Activated gamma-delta T cell treated with Interleukin-2 at 50 U/mL for 16 hours (primary cell): Measurements from ENCODE around the gene CTSH.

ENCODE experiments used
- DNase-seq: peaks from one replicate; pipeline ENCODE4 v3.0.0-alpha.2; 2020

Gene CTSH, protein sequence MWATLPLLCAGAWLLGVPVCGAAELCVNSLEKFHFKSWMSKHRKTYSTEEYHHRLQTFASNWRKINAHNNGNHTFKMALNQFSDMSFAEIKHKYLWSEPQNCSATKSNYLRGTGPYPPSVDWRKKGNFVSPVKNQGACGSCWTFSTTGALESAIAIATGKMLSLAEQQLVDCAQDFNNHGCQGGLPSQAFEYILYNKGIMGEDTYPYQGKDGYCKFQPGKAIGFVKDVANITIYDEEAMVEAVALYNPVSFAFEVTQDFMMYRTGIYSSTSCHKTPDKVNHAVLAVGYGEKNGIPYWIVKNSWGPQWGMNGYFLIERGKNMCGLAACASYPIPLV

DNA sequence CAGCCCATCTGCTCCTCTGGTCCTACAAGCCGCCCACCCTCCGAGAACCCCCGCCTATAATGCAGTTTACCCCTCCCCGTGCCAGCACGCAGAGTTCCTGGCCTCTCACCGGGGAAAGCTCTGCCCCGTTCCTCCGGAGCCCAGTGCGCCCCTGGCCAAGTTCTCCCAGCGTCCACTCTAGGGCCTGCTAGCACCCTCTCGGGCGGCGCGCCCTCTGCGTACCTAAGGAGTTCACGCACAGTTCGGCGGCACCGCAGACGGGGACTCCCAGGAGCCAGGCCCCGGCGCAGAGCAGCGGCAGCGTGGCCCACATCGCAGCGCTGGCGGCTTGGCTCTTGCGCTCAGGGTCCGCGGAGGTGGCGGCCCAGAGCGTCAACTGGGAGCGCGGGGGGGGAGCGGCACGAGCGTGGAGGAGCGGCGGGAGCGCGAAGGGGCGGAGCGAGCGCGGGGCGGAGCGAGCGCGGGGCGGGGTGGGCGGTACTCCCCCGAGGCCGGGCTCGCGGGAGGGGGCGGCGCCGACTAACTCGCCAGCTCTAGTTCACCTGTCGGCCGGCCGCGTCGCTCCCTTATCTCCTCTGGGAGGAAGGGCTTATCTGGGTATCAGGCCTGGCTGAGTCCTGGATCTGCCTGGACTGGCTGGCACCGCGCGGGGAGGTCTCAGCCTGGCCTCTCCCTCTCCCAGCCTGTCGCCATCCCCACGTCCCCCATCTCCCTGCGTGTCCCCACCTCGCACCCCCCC lies at the start of gene CTSH:
CTSH (minus strand) TSS at position 378 of the 739 bp plus-strand sequence; CDS start at position 313, 65 bp downstream.
- DNase-seq, result peak; percentile 54

DNA sequence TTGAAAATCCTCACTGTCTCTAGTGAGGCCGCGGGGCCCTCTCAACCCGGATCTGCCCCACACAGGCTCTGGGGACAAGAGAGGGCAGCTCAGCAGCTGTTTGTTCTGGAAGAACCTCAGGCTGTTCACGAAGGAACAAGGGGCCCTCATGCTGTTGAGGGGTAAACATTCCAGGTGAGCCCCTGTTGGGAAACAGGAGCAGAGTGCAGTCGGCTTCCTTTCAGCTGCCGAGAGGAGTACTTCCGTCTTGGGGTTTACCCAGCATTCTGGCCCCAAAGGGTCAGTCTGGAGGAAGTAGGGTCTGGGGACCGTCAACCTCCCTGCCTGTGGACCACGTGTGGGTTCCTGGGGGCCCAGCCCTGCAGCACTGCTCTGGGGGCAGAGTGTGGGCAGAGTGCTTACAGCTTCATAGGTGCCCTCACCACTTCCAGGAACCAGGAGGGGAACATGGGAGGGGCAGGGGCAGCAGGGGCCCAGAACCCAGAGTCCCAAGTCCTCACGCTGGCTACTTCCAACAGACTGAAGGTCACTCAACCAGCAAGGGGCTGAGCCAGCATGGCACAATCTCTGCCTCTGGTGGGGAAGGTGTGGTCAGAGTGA lies 49.2 kb upstream of the CTSH start:
- DNase-seq, result no peak

DNA sequence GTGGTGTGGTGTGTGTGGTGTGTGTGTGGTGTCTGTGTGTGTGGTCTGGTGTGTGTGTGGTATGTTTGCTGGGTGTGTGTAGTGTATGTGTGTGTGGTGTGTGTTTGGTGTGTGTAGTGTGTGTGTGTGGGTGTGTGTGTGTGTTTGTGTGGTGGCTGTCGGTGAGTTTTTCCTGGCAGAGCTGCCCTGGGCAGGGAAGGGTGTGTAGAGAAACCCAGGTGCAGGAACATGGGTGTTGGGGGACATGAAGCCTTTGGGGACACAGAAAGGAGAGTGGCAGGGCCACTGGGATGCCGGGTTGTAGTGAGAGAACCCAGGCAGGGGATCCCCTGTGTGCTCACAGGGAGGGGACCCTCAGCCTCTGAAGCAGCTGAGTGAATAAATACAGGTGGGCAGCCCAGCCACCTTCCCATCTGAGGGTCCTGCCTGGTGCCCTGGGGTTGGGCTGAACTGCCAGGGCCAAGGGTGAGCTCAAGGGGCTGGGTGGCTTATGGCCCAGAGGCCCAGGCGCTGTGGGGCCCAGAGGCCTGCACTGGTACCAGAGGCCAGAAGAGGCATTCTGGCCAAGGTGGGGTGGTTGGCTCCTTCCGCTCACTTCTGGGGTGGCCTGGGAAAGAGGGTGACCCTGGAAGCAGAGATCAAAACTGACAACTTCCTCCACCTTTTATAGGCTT lies 48.5 kb upstream of the CTSH start:
- no peak for DNase-seq

DNA sequence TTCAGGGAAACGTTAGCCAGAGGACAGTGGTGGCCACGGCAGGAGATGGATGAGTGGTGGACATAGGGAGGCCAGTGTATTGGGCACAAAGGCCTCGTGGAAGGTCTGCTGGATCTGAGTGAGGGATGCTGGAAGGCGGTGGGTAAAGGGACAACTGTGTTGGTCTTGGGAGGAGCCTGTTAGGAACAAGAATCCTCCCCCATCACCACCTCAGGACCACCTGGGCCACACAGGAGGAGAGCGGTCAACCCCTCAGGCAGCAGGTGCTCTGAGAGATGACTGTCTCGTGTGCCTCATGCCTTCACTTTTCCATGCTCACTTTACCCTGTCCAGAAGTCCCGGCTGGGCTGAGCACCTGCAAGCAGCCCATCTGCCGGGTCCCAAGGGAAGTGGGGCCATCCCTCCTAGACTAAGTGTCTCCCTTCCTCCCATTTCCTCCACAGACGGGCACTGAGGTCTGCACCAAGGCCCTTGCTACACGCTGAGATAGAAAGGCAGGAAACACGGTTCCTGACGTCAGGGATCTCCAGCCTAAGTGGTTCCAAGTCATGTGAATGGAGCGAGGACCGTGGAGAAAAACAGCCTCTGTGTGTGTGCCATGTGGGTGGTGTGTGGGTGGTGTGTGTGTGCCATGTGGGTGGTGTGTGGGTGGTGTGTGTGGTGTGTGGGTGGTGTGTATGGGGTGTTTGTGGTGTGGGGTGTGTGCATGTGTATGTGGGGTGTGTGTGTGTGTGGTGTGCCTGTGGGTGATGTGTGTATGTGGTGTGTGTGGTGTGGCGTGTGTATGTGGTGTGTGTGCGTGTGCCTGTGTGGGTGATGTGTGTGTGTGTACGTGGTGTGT lies 47.8 kb upstream of the CTSH start:
- DNase-seq, result no peak

DNA sequence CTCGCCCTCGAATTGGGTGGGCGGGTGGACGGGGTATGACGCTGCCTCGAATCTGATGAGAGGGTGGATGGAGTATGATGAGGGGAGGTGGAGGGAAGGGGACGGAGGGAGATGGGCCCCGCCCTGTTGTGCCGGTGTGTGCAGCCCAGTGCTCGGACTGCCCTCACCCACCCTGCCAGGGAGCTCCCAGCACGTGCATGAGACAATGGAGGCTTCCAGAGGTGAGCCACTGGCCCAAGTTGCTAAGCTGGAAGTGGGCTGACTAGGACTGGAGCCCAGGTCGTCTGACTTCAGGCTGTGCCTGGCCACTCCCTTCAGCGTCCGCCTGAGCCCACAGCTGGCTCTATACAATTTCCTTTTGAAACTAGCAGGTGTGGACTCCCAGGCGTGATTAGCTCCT lies 47.0 kb upstream of the CTSH start:
- no peak for DNase-seq

DNA sequence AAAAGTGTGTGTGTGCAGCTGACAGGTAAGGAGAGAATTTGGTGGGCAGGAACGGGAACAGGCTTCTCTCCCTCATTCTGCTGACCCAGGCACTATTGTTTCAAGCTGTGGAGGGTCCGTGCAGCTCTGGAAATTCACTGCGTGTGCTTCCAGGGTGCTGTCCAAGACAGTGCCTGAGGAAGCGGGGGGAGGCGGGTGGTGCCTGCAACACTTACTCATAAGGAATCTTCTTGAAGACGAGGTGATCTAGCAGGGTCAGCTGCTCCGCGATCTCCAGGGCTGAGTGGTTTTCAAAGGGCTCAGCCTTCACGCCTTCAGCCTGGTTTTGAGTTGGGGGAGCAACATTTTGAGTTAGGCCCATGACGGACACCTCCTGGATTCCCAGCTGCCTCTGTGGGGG lies 46.6 kb upstream of the CTSH start:
- DNase-seq, result no peak

DNA sequence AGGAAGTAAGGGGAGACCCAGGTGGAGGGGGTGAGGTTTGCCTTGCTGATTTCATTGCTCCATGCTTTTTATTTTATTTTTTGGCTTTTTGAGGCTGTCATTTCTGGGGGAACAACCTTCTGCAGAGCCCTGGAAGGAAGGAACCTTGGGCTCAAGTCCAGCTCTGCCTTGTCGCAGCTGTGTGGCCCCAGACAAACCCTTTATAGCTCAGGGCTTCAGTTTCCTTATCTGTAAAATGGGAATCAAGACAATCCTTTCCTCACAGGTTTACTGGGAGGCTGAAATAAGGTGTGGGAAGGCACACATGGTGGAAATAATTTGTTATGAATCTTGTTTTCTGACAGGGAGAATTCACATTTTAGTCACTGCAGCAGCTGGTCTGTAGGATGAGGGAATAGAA lies 45.4 kb upstream of the CTSH start:
- DNase-seq, result no peak

DNA sequence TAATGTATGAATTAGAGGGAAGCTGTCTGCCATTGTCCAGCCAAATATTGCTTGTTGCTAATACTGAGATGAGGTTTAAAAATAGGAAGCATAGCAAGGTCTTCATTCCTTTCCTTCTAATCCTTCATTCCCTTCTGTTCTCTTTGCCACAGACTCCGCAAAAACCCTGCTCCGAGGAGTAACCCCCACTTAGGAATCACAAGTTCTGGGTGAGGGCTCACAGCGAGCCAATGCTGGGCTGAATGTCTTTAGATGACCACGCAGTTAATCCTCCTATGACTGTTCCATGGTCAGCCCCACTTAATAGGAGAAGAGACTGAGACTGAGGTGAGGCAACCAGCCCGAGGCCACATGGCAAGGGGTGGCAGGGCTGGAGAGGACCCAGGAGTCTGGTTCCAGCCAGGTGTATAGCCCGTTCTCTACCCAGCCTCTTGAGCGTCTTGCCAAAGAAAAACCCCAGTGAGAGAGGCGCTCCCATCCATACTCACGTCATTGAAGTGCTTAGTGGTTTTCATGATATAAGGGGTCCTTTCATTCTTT lies 44.9 kb upstream of the CTSH start:
- DNase-seq, result no peak

DNA sequence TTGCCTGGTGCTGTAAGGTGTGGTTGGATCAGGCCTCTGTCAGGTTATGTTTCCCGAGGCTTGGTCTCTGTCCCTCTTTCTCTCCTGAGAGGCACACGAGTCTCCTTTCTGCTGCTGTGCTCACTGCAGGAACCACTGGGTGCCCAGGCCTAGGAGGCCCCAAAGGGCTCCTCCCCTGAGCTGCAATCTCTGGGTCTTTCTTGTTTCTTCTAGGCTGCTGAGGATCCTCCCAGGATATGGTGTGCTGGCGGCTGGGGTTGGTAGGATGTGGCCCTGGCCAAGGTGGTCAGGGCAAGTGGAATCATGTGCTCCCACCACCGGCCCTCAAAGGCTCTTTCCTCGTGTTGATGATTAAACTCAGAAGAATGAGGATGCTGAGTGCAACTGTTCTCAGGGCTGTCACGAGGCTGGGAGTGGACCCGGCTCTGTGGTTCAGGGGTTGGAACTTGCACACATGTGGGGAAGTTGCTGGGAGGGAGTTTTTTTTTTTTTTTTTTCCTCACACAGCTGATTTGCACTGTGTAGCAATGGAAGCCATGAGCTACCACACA lies 43.6 kb upstream of the CTSH start:
- DNase-seq, result no peak

DNA sequence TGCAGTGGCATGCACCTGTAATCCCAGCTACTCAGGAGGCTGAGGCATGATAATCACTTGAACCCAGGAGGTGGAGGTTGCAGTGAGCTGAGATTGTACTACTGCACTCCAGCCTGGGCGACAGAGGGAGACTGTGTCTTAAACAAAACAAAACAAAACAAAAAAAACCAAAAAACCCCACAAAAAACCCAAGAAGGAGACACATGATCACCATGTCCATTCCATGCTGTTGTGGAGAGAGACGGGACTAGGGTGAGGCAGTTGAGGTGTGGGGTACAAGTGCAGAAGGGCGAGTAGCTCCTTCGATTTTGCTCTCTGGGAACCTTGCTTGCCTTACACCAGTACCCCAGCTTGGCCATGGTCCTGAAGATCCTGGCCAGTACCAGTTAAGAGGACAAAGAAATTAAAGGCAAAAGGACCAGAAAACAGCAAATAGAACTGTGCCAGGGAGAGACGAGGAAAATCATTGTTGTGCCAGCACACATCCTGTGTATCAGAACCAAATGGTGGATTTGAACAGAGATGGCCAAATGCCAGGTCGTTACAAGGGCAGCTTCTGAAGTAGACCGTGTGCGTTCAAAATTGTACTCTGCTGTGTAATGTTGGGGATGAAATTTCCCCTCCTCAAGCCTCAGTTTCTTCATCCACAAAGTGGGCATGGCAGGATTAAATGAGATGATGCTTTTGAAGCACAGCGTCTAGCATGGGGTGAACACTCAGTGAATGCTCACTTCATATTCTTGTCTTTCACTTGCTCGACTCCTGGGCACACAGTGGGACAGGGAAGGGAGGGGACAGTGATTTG lies 42.9 kb upstream of the CTSH start:
- DNase-seq, result no peak

DNA sequence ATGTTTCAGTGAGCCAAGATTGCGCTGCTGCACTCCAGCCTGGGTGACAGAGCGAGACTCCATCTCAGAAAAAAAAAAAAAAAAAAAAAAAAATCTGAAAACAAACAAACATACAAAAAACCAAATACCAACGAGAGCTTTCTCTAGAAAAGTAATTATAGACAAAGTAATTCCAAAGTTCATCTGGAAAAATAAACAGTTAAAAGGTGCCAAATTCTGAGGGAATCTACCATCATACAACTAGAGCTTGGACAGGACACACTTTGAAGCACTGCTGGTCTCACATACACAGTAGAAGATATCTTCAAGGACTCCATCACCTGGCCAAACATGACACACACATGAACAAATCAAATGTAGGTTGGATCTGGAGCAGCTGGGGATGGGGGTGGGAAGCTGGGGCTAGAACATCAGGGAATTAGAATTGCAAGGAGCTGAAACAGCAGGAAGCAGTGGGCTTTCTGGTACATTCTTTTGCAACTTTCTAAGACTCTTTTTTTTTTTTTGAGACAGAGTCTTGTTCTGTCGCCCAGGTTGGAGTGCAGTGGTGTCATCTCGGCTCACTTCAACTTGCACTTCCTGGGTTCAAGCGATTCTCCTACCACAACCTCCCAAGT lies 41.1 kb upstream of the CTSH start:
- no peak for DNase-seq

DNA sequence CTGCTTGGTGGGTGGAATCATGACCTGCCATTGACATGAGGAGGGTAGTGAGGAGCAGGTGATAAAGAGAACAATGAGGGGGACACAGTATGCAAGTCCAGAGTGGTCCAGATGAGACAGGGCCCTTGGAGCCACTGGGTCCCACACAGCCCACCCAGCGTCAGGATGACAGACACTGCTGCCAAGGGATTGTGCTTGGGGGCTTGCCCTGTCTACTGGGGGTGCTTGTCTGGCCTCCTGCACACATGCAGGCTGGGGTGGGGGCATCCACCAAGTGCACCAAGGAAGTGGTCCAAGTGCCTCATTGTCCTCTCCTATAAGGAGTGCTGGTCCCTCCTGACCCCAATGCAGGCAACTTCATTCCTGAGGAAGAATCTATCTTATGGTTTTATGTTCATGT lies 39.2 kb upstream of the CTSH start:
- DNase-seq, result no peak

DNA sequence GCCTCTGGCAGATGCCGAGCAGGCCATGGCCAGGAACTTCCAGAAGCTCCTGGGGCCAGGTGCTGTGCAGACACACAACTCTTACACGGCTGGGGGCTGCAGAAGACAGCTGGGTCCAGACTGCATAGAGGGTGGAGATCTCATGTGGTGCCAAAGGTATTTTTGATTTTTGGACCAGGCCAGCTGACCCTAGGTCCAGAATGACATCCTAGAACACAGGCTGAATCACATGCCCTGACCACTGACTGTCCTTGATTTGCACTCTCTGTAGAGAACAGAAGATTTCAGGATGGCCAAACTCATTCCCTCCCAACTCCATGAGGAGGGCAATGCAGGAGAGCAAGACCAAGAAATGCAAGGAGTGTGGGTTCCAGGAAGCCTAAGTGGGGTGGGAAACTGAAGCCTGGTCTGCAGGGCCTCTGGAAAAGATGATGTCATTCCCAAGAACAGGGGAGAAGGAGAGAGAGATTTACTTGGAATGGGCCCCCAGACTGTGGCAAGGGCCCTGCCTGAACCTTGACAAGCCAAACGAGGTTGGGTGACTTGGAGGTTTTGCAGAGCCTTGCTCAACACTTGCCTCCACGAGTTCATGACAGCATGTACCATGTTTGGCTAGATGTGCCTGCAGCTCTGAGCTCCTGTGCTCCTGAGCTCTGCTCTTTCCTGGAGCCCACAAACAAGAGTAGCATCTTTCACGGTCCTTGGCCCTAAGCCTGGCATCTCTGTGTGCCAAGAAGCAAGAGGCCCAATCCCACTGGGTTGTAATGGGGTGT lies 38.5 kb upstream of the CTSH start:
- DNase-seq, result no peak

DNA sequence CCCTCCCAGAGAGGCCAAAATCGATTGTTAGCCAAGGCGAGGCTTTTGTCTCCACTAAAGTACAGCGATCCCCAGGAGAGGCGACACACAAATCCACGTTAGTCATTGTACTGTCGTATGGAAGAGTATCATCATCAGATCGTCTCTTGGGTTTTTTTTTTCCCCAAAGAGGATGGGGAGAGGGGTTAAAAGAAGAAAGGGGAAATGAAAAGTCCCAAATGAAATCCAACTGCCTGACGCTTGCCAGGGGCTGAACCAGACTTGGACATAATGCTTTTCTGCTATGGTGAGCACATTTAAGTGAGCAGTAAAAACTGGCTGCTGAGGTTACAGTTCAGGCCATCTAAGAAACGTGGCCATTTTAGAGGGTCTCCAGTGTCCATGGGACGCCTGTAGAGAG lies 37.9 kb upstream of the CTSH start:
- no peak for DNase-seq

DNA sequence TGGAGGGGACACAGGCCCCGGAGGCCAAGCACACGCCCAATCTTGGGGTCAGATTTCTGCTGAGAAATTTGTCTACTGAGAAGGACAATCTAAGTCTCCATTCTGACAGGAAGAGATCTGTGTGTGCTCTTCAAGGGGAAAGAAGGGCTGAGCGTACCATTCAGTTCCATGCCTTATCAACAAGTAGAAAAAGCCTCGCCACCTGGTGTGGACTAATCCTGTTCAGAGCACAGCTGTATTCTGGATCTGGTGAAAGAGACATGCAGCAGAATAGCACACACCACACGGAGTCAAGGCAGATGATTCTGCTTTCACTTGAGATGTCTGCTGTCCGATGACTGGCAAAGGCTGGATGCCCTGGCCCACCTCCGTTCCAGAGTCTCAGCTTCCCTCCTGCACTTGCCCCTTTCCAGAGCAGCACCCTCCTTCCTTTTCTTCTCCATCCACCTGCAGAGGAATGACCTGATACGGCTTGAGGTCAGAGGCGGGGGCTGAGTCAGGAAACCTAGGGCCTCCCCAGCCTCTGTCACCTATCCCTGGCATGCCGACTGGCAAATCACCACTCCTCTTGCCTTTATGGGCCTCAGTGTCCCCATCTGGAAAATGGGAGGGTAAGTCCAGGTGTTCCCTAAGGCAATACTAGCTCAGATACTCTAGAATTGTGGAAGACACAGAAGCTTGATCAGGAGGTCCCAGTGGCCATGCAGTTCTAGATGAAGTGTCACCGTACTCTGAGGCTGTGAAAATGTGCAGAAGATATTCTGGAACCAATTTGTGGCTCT lies 36.9 kb upstream of the CTSH start:
- no peak for DNase-seq

DNA sequence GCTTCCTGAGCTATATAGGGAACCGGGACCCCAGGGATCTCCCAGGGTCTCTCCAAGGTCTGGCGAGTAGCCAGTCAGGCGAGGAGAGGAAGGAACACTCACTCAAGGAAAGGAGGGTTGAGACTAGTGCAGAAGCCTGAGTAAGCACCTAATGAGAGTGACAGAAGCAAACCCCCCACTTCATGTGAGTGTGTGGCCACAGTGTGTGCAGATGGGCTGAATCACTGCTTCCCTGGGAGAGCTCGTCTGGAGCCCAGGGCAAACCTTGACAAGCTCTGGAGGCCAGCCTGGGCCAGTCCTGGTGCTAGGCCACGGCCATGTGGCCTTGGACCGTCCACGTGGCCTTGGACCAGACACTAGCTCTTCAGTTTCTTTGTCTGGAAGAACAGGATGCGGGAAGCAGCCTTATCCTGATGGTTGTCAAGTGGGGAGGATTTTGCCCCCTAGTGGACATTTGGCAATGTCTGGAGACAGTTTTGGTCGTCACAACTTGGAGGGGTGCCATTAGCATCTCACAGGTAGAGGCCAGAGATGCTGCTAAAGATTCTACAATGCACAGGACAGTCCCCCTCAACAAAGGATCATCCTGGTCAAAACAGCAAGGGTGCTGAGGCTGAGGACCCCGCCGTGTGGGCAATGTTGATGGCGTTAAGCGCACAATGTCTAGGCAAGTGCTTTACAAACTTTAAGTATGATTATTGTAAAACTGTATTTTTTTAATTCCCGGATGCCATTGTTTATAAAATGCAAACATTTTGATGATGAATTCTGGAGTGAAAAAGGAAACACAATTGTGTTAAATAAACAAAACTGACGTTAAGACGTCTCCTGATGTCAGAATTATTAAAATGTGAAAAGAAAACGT lies 34.8 kb upstream of the CTSH start:
- no peak for DNase-seq

DNA sequence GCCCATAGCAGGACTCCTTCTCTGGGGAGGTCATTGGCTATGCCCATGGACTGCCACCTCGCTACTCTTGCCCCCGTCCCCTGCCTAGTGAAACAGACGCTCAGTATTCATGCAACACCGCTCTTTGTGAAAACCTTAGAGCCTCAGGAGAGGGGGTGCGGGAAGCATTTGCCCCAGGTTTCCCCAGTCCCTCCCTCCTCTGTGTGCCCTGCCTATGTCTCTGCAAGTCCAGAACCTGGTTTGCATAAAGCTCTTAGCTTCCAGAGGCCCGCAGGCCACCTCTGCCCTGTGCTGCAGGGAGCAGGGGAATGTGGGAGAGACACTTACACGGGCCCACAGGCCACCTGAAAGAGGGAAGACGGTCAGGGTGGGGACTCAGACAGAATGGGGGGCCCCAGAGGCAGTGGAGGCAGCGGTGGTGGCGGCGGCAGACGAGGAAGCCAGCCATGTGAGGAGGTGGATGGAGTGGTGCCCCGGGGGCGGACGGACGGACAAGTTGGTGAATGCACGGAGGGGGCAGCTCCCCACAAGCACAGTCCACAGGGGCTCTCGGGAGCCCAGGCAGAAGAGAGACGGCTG lies 33.8 kb upstream of the CTSH start:
- DNase-seq, result no peak
